ENCODE results near the gene LTN1. TPM values are rescaled to one million over a fixed set of nuclear protein-coding genes. Genes with fewer than 3 reads are reported as not detected.

The LTN1 gene
- total RNA-seq, 2 donors from 2014 or later, result 12.3 to 18.2 TPM

- H3K27me3 ChIP-seq, result no peaks in the 10 kb centered on the region
- no peaks in the 10 kb centered on the region for H3K9me3 ChIP-seq
- H3K4me1 ChIP-seq, result no peaks in the 10 kb centered on the region
- H3K27ac ChIP-seq, result no peak overlapping the region
- TF ChIP-seq CTCF (IDR thresholded peaks at IDR 0.05), result no peak
- H3K36me3 ChIP-seq, result no peaks in the 10 kb centered on the region
- H3K4me3 ChIP-seq, result no peak overlapping the region
- no peak for DNase-seq (ENCODE audit: low spot score)
Observed at GRCh38 chr21:28922368-28922767, 70.3 kb downstream of the LTN1 start.

- no peaks in the 10 kb centered on the region for H3K27me3 ChIP-seq
- H3K27ac ChIP-seq, result no peak overlapping the region
- no peak overlapping the region for H3K4me3 ChIP-seq
- no peak for TF ChIP-seq CTCF (IDR thresholded peaks at IDR 0.05)
- H3K36me3 ChIP-seq, result no peaks in the 10 kb centered on the region
- H3K4me1 ChIP-seq, result no peaks in the 10 kb centered on the region
- DNase-seq (ENCODE audit: low spot score), result no peak
- no peaks in the 10 kb centered on the region for H3K9me3 ChIP-seq
Observed at GRCh38 chr21:28916150-28916893, 76.4 kb downstream of the LTN1 start.

- no peaks in the 10 kb centered on the region for H3K9me3 ChIP-seq
- DNase-seq (ENCODE audit: low spot score), result no peak
- H3K4me1 ChIP-seq, result no peaks in the 10 kb centered on the region
- H3K27ac ChIP-seq, result no peak overlapping the region
- H3K27me3 ChIP-seq, result no peaks in the 10 kb centered on the region
- TF ChIP-seq CTCF (IDR thresholded peaks at IDR 0.05), result no peak
- no peaks in the 10 kb centered on the region for H3K36me3 ChIP-seq
- no peak overlapping the region for H3K4me3 ChIP-seq
Observed at GRCh38 chr21:28913071-28913470, 79.6 kb downstream of the LTN1 start.

- H3K4me3 ChIP-seq, result no peak overlapping the region
- H3K27me3 ChIP-seq, result no peaks in the 10 kb centered on the region
- DNase-seq (ENCODE audit: low spot score), result no peak
- no peak overlapping the region for H3K27ac ChIP-seq
- H3K36me3 ChIP-seq, result no peaks in the 10 kb centered on the region
- H3K4me1 ChIP-seq, result no peaks in the 10 kb centered on the region
- no peak for TF ChIP-seq CTCF (IDR thresholded peaks at IDR 0.05)
- H3K9me3 ChIP-seq, result no peaks in the 10 kb centered on the region
Observed at GRCh38 chr21:28910280-28910887, 82.3 kb downstream of the LTN1 start.

GRCh38 chr21:28908351-28908750, 84.3 kb downstream of the LTN1 start:
- H3K9me3 ChIP-seq, result no peaks in the 10 kb centered on the region
- no peaks in the 10 kb centered on the region for H3K4me1 ChIP-seq
- H3K36me3 ChIP-seq, result no peaks in the 10 kb centered on the region
- no peak overlapping the region for H3K27ac ChIP-seq
- no peak for DNase-seq (ENCODE audit: low spot score)
- H3K27me3 ChIP-seq, result no peaks in the 10 kb centered on the region
- no peak for TF ChIP-seq CTCF (IDR thresholded peaks at IDR 0.05)
- no peak overlapping the region for H3K4me3 ChIP-seq

Data from right atrium auricular region (tissue), 2 donors.